Activated T-helper 1 cell treated with anti-CD3 and anti-CD28 coated beads, Interleukin-12 subunit alpha, Interleukin-12 subunit beta, Interleukin-2, Interleukin-4 antibody, amounts not matched to agents 30 ng/mL and 10 ng/mL and 1 ng/mL, durations not matched to agents 14 hours and 24 hours and 36 hours (primary cell): Measurements from ENCODE around the gene MID1IP1. TPM values are rescaled to one million over a fixed set of nuclear protein-coding genes. Genes with fewer than 3 reads are reported as not detected.

Source experiments
- total RNA-seq: library from RNA; stranded (reverse); gene quantifications from 2 replicates; pipeline ENCODE4 v1.2.3, GENCODE V29; 2022

MID1IP1 gene
- total RNA-seq, 1 donor from 2014 or later, result 108 TPM

Other genes with a start within 250 kb of the MID1IP1 start
- gene TSPAN7, start 239.9 kb upstream of the MID1IP1 start, total RNA-seq, result 0.54 TPM in 1 of 2 replicates, not detected in the other